HepG2 (cell line): ENCODE data around the gene CATSPERE. TPM values are rescaled to one million over a fixed set of nuclear protein-coding genes. Genes with fewer than 3 reads are reported as not detected.

ENCODE experiments used
- ATAC-seq: fragments of 200-7000 bp; cut with Tn5 transposase; 3 replicates; pipeline ENCODE4 v1.9.1; 2020; ENCODE audit warnings: mild to moderate bottlenecking, moderate library complexity
- BruUV-seq: library from RNA; stranded (reverse); fragments of 400-500 nt; replicated peaks from 2 replicates; lab custom pipeline; 2021; lab: Mats Ljungman, UMichigan
- CTCF ChIA-PET: fragments of 300-600 bp; formaldehyde crosslinking; extraction: SDS; loops from one replicate; lab custom pipeline; 2021; ENCODE audit warnings: low total read pairs, inconsistent platforms, low intra/inter-chr PET ratio; lab: Yijun Ruan, JAX
- POLR2A ChIA-PET: fragments of 350-600 bp; sonication (Branson Sonifier 250); formaldehyde crosslinking; loops from one replicate; lab custom pipeline; 2020; ENCODE audit warnings: antibody characterized with exemption, inconsistent platforms; lab: Yijun Ruan, JAX
- DNase-seq: peaks from one replicate; pipeline ENCODE4 v3.0.0-alpha.2; 2015; ENCODE audit warnings: low spot score
- FAIRE-seq: peaks from 3 replicates; lab custom pipeline; 2011; peaks lifted over from hg19 to GRCh38; lab: Jason Lieb, UNC
- H2AFZ ChIP-seq: one replicate; pipeline ENCODE4 v1.6.1; 2011; ENCODE audit warnings: low read length, inconsistent platforms
- H3K27ac ChIP-seq: fragments of 300-600 bp; 3 replicates; pipeline ENCODE4 v1.8.0; 2011; ENCODE audit warnings: mixed run types, mild to moderate bottlenecking, mixed read lengths, low read length, inconsistent platforms; ENCODE audit not compliant: insufficient read depth; ENCODE audit errors: extremely low read length
- H3K27me3 ChIP-seq, 2 experiments: fragments of 200-600 bp in 1 of 2; 2 replicates in 1 of 2; 3 replicates in 1 of 2; pipeline versions ENCODE4 v1.6.0 to v1.8.0; 2011; ENCODE audit warnings: low read length in 2 of 2, mild to moderate bottlenecking in 2 of 2, moderate library complexity in 2 of 2, inconsistent platforms in 1 of 2; ENCODE audit not compliant: insufficient read depth in 2 of 2, control insufficient read depth in 1 of 2
- H3K36me3 ChIP-seq, 2 experiments: fragments of 200-600 bp in 1 of 2; replicated peaks in 1 of 2; 2 replicates in 1 of 2; 3 replicates in 1 of 2; pipeline versions ENCODE4 v1.5.1 to v1.8.0; 2011; ENCODE audit warnings: low read length in 2 of 2, inconsistent platforms in 1 of 2; ENCODE audit not compliant: insufficient read depth in 2 of 2, control insufficient read depth in 1 of 2
- H3K4me1 ChIP-seq: 2 replicates; pipeline ENCODE4 v1.5.1; 2012; ENCODE audit warnings: low read length, inconsistent platforms; ENCODE audit not compliant: insufficient read depth
- H3K4me2 ChIP-seq: 2 replicates; pipeline ENCODE4 v1.6.0; 2011; ENCODE audit warnings: low read depth, low read length, inconsistent platforms
- H3K4me3 ChIP-seq, 3 experiments: fragments of 200-600 bp in 1 of 3; sonication (generic), shearing (Covaris generic) in 1 of 3; replicated peaks in 1 of 3; 2 replicates each; pipeline ENCODE4 v1.5.1; 2011 to 2016; ENCODE audit warnings: low read length in 3 of 3, inconsistent platforms in 2 of 3, low read depth in 2 of 3, mild to moderate bottlenecking in 2 of 3, control low read depth in 1 of 3, mixed read lengths in 1 of 3; ENCODE audit not compliant: insufficient read depth in 1 of 3
- H3K79me2 ChIP-seq: one replicate; pipeline ENCODE4 v1.6.1; 2011; ENCODE audit warnings: low read length, inconsistent platforms; ENCODE audit not compliant: insufficient read depth
- H3K9ac ChIP-seq: 2 replicates; pipeline ENCODE4 v1.6.0; 2011; ENCODE audit warnings: mild to moderate bottlenecking, low read depth, low read length, inconsistent platforms; ENCODE audit not compliant: insufficient read depth
- H3K9me3 ChIP-seq: 2 replicates; pipeline ENCODE4 v1.5.1; 2012; ENCODE audit warnings: mild to moderate bottlenecking, low read length
- H4K20me1 ChIP-seq: 2 replicates; pipeline ENCODE4 v1.6.0; 2011; ENCODE audit warnings: inconsistent platforms, mild to moderate bottlenecking, low read length, moderate library complexity; ENCODE audit not compliant: insufficient read depth
- ATF6 ChIP-seq: sonication (generic); formaldehyde crosslinking; conservative IDR thresholded peaks from 2 replicates; pipeline ENCODE4 v1.4.0; 2020; ENCODE audit warnings: missing genetic modification reagents
- ATM ChIP-seq: fragments of 450-650 bp; IDR thresholded peaks from 2 replicates; pipeline ENCODE4 v1.7.1; 2017; ENCODE audit warnings: mild to moderate bottlenecking, borderline replicate concordance
- GMEB2 ChIP-seq: IDR thresholded peaks from 2 replicates; pipeline ENCODE4 v1.6.1; 2016; ENCODE audit warnings: missing biosample characterization, missing genetic modification reagents, low read depth
- HBP1 ChIP-seq: IDR thresholded peaks from 2 replicates; pipeline ENCODE4 v1.6.1; 2016; ENCODE audit warnings: low read depth, control low read depth
- ZBTB39 ChIP-seq: sonication (generic); formaldehyde crosslinking; IDR thresholded peaks from 2 replicates; pipeline ENCODE4 v1.5.0; 2020; ENCODE audit warnings: missing genetic modification reagents
- ZNF326 ChIP-seq: sonication (generic); formaldehyde crosslinking; IDR thresholded peaks from 2 replicates; pipeline ENCODE4 v1.4.0; 2020; ENCODE audit warnings: missing genetic modification reagents, borderline replicate concordance
- ZNF75D ChIP-seq: sonication (generic); formaldehyde crosslinking; IDR thresholded peaks from 2 replicates; pipeline ENCODE4 v1.8.1; 2023; ENCODE audit warnings: missing genetic modification reagents, mild to moderate bottlenecking, borderline replicate concordance
- WGBS: methylation state at CpG from one replicate; pipeline ENCODE4 v1.1.6; 2017; ENCODE audit warnings: low lambda C conversion rate; 5-methylcytosine and 5-hydroxymethylcytosine counted together
- in situ Hi-C: cut with HindIII; loops from 2 replicates; pipeline ENCODE4 v1.10.0; 2017; ENCODE audit warnings: low pct_unique_long_range_greater_than_20kb; ENCODE audit not compliant: extremely low pct_ligation_motif_present
- intact Hi-C: fragments of 100-400 bp; cut with micrococcal nuclease; formaldehyde crosslinking; loops from one replicate; pipeline ENCODE4 v1.10.0; 2022; ENCODE audit not compliant: unreplicated experiment
- polyA plus RNA-seq, 8 experiments: library from polyadenylated mRNA; depleted of rRNA in 3 of 8; stranded (reverse) in 7 of 8; unstranded in 1 of 8; fragments of >200 nt; fragmentation: Illumina TruSeq in 4 of 8; extraction: Trizol in 4 of 8; gene quantifications; 2 replicates each; pipeline versions ENCODE4 v1.2.1 to v1.2.3, GENCODE V29; 2011 to 2016; ENCODE audit warnings: low read depth in 4 of 8, missing spikeins in 1 of 8, mixed read lengths in 1 of 8; ENCODE audit not compliant: insufficient read depth in 1 of 8
- total RNA-seq, 5 experiments: library from RNA; depleted of rRNA; stranded (reverse); fragments of >200 nt; fragmentation: Illumina TruSeq; extraction: Trizol; gene quantifications; 2 replicates each; pipeline ENCODE4 v1.2.3, GENCODE V29; 2016; ENCODE audit warnings: low read depth in 1 of 5
- TF ChIP-seq, protein P1 (sequence below): sonication (generic); formaldehyde crosslinking; IDR thresholded peaks from 2 replicates; pipeline ENCODE4 v1.4.0; 2020; ENCODE audit warnings: missing genetic modification reagents, mild to moderate bottlenecking, borderline replicate concordance
- TF ChIP-seq, protein P2 (sequence below): sonication (generic); formaldehyde crosslinking; IDR thresholded peaks from 2 replicates; pipeline ENCODE4 v1.4.0; 2020; ENCODE audit warnings: missing genetic modification reagents

CATSPERE gene
- total and polyA plus RNA-seq, 2 of the 13 experiments (the other 11 are each of a cell fraction or from before 2014, with no cell fraction given): 0.34 to 0.51 TPM

DNA sequence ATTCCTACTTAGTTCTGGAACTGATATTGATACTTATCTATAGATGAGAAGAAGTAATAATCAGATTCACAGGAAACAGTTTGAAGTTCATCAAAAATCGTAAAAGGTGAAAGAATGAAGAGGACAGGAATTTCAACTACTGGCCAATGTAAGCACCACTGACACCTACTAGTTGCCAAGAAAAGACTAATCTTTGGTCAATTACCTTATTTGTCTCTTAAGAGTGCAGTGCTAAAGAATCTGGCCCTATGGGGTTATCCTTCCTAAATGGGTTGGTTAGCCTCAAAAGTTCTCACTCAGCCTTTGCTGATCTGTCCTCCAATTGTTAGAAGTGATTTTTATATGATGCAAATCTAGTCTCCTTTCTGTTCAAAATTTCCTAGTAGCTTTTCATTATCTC lies 38.9 kb upstream of the CATSPERE start:
- Histone ChIP-seq H3K9me3 (no peaks in the 10 kb centered on the region), H3K4me2 (no peak overlapping the region), H2AFZ (no peak overlapping the region), H3K9ac (no peak overlapping the region), H3K27ac (no peak overlapping the region), H3K27me3 (no peaks in the 10 kb centered on the region), H4K20me1 (no peaks in the 10 kb centered on the region), H3K79me2 (no peaks in the 10 kb centered on the region), H3K4me1 (no peaks in the 10 kb centered on the region), H3K36me3 (peaks cover 5 to 33% of the 10 kb centered on the region in 2 experiments), H3K4me3 (no peak overlapping the region)
- intact Hi-C loops (no loop called here), in situ Hi-C loops (no loop called here)
- no TSS peak for BruUV-seq
- DNase-seq: no peak
- FAIRE-seq: no peak
- WGBS: 92% methylated on average over 1 of the region's 1 CpG
- no peak for ATAC-seq
- ChIA-PET CTCF (no interaction called here), POLR2A (no interaction called here)
- TF ChIP-seq, protein P1, sequence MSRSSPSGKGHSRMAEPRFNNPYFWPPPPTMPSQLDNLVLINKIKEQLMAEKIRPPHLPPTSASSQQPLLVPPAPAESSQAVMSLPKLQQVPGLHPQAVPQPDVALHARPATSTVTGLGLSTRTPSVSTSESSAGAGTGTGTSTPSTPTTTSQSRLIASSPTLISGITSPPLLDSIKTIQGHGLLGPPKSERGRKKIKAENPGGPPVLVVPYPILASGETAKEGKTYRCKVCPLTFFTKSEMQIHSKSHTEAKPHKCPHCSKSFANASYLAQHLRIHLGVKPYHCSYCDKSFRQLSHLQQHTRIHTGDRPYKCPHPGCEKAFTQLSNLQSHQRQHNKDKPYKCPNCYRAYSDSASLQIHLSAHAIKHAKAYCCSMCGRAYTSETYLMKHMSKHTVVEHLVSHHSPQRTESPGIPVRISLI (CRISPR knock-in tag): no peak
- TF ChIP-seq ATM: no peak
- TF ChIP-seq ATF6 (CRISPR knock-in tag): no peak
- no peak for TF ChIP-seq ZBTB39 (CRISPR knock-in tag)
- TF ChIP-seq, protein P2, sequence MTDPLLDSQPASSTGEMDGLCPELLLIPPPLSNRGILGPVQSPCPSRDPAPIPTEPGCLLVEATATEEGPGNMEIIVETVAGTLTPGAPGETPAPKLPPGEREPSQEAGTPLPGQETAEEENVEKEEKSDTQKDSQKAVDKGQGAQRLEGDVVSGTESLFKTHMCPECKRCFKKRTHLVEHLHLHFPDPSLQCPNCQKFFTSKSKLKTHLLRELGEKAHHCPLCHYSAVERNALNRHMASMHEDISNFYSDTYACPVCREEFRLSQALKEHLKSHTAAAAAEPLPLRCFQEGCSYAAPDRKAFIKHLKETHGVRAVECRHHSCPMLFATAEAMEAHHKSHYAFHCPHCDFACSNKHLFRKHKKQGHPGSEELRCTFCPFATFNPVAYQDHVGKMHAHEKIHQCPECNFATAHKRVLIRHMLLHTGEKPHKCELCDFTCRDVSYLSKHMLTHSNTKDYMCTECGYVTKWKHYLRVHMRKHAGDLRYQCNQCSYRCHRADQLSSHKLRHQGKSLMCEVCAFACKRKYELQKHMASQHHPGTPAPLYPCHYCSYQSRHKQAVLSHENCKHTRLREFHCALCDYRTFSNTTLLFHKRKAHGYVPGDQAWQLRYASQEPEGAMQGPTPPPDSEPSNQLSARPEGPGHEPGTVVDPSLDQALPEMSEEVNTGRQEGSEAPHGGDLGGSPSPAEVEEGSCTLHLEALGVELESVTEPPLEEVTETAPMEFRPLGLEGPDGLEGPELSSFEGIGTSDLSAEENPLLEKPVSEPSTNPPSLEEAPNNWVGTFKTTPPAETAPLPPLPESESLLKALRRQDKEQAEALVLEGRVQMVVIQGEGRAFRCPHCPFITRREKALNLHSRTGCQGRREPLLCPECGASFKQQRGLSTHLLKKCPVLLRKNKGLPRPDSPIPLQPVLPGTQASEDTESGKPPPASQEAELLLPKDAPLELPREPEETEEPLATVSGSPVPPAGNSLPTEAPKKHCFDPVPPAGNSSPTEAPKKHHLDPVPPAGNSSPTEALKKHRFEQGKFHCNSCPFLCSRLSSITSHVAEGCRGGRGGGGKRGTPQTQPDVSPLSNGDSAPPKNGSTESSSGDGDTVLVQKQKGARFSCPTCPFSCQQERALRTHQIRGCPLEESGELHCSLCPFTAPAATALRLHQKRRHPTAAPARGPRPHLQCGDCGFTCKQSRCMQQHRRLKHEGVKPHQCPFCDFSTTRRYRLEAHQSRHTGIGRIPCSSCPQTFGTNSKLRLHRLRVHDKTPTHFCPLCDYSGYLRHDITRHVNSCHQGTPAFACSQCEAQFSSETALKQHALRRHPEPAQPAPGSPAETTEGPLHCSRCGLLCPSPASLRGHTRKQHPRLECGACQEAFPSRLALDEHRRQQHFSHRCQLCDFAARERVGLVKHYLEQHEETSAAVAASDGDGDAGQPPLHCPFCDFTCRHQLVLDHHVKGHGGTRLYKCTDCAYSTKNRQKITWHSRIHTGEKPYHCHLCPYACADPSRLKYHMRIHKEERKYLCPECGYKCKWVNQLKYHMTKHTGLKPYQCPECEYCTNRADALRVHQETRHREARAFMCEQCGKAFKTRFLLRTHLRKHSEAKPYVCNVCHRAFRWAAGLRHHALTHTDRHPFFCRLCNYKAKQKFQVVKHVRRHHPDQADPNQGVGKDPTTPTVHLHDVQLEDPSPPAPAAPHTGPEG: no peak
- no peak for TF ChIP-seq ZNF326 (CRISPR knock-in tag)
- no peak for TF ChIP-seq HBP1
- no peak for TF ChIP-seq ZNF75D (CRISPR knock-in tag)
- no peak for TF ChIP-seq GMEB2 (CRISPR knock-in tag)
